GM12878 (cell line): ENCODE results near the gene IFITM5.

ENCODE experiments used
- CREB1 ChIP-seq: IDR thresholded peaks from 2 replicates; pipeline ENCODE4 v1.6.1; 2012; ENCODE audit warnings: low read depth, mild to moderate bottlenecking, inconsistent platforms
- ESRRA ChIP-seq: IDR thresholded peaks from 2 replicates; pipeline ENCODE4 v1.6.1; 2012; ENCODE audit warnings: mild to moderate bottlenecking, low read length, improper control_type of control experiment
- EZH2 ChIP-seq: IDR thresholded peaks from 2 replicates; pipeline ENCODE4 v1.6.1; 2012; ENCODE audit warnings: low read depth, mild to moderate bottlenecking, control low read depth, inconsistent platforms, low read length, borderline replicate concordance; ENCODE audit not compliant: control insufficient read depth
- GABPA ChIP-seq: IDR thresholded peaks from 2 replicates; pipeline ENCODE4 v1.6.1; 2014; ENCODE audit warnings: antibody characterized with exemption, low read depth, mild to moderate bottlenecking, inconsistent platforms
- HCFC1 ChIP-seq: fragments of 150-350 bp; IDR thresholded peaks from 2 replicates; pipeline ENCODE4 v1.6.1; 2014; ENCODE audit warnings: low read length
- NR2F1 ChIP-seq: fragments of 450-650 bp; conservative IDR thresholded peaks from 2 replicates; pipeline ENCODE4 v1.6.1; 2017; ENCODE audit warnings: mild to moderate bottlenecking
- YY1 ChIP-seq: IDR thresholded peaks from 2 replicates; pipeline ENCODE4 v1.6.1; 2011; ENCODE audit warnings: low read depth, mild to moderate bottlenecking, low read length
- ZNF384 ChIP-seq: IDR thresholded peaks from 2 replicates; pipeline ENCODE4 v1.6.1; 2012; ENCODE audit warnings: low read depth, mild to moderate bottlenecking, low read length, improper control_type of control experiment, borderline replicate concordance
- TF ChIP-seq, protein P1 (sequence below): IDR thresholded peaks from 2 replicates; pipeline ENCODE4 v1.6.1; 2012; ENCODE audit warnings: low read depth, low read length, improper control_type of control experiment
- TF ChIP-seq, protein P2 (sequence below), 3 experiments: IDR thresholded peaks in 2 of 3; conservative IDR thresholded peaks in 1 of 3; 2 replicates each; pipeline ENCODE4 v1.5.1; 2011; ENCODE audit warnings: low read depth in 3 of 3, low read length in 3 of 3, mild to moderate bottlenecking in 3 of 3, control low read depth in 2 of 3, moderate library complexity in 2 of 3, inconsistent platforms in 1 of 3, mixed read lengths in 1 of 3; ENCODE audit not compliant: control insufficient read depth in 2 of 3, insufficient read depth in 1 of 3; ENCODE audit errors: extremely low read depth in 1 of 3

- TF ChIP-seq, protein P1, sequence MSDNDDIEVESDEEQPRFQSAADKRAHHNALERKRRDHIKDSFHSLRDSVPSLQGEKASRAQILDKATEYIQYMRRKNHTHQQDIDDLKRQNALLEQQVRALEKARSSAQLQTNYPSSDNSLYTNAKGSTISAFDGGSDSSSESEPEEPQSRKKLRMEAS = no peak
- TF ChIP-seq, protein P2, sequence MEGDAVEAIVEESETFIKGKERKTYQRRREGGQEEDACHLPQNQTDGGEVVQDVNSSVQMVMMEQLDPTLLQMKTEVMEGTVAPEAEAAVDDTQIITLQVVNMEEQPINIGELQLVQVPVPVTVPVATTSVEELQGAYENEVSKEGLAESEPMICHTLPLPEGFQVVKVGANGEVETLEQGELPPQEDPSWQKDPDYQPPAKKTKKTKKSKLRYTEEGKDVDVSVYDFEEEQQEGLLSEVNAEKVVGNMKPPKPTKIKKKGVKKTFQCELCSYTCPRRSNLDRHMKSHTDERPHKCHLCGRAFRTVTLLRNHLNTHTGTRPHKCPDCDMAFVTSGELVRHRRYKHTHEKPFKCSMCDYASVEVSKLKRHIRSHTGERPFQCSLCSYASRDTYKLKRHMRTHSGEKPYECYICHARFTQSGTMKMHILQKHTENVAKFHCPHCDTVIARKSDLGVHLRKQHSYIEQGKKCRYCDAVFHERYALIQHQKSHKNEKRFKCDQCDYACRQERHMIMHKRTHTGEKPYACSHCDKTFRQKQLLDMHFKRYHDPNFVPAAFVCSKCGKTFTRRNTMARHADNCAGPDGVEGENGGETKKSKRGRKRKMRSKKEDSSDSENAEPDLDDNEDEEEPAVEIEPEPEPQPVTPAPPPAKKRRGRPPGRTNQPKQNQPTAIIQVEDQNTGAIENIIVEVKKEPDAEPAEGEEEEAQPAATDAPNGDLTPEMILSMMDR (IDR thresholded peaks at IDR 0.05 in 2 of 3, conservative IDR thresholded peaks at IDR 0.05 in 1 of 3; ENCODE audit: control insufficient read depth in 2 of 3, extremely low read depth in 1 of 3, insufficient read depth in 1 of 3, low read depth in 3 of 3, low read length in 3 of 3) = no peak
- TF ChIP-seq ZNF384 (no peak), EZH2 (no peak), ESRRA (no peak), GABPA (no peak), YY1 (no peak), NR2F1 (no peak), CREB1 (no peak), HCFC1 (no peak)
These were observed 15.8 kb downstream of the IFITM5 start for GRCh38 chr11:283405-284104.
